M059J (cell line): ENCODE results near the gene S100P. TPM values are rescaled to one million over a fixed set of nuclear protein-coding genes. Genes with fewer than 3 reads are reported as not detected.

Experiments used
- total RNA-seq: library from RNA; depleted of rRNA; stranded (reverse); fragments of >200 nt; shearing (Covaris generic); gene quantifications from 2 replicates; pipeline ENCODE4 v1.2.3, GENCODE V29; 2014; rRNA removed

S100P gene
- total RNA-seq, 1 experiment from 2014 or later: not detected

Other genes starting within 250 kb of the S100P start
- gene PPP2R2C, start 221.3 kb upstream of the S100P start, total RNA-seq: 0.17 TPM in 1 of 2 replicates, not detected in the other
- 22.2 and 28.8 TPM in 2 replicates for gene MAN2B2, start 118.7 kb upstream of the S100P start, total RNA-seq
- 121 and 163 TPM in 2 replicates for gene MRFAP1, start 53.2 kb upstream of the S100P start, total RNA-seq
- 56.0 and 81.2 TPM in 2 replicates for gene MRFAP1L1, start 16.0 kb downstream of the S100P start, total RNA-seq
- gene BLOC1S4, start 22.3 kb downstream of the S100P start, total RNA-seq: 15.4 and 18.9 TPM in 2 replicates
- gene KIAA0232, start 88.8 kb downstream of the S100P start, total RNA-seq: 14.3 and 18.5 TPM in 2 replicates
- gene TBC1D14, start 215.9 kb downstream of the S100P start, total RNA-seq: 16.2 and 22.4 TPM in 2 replicates